SH-SY5Y (cell line): ENCODE results near the gene GIMAP1.

Source experiments
- GATA2 ChIP-seq: IDR thresholded peaks from 2 replicates; pipeline ENCODE4 v1.6.1; 2011; ENCODE audit warnings: mild to moderate bottlenecking, low read depth, low read length
- GATA3 ChIP-seq: IDR thresholded peaks from 2 replicates; pipeline ENCODE4 v1.6.1; 2011; ENCODE audit warnings: low read depth, mild to moderate bottlenecking, low read length, moderate library complexity

GRCh38 chr7:150727381-150727780 is 11.0 kb downstream of the GIMAP1 start:
- TF ChIP-seq GATA2 = no peak
- no peak for TF ChIP-seq GATA3
